Subcutaneous adipose tissue (tissue), 4 donors: ENCODE data around the gene ULK1. TPM values are rescaled to one million over a fixed set of nuclear protein-coding genes. Genes with fewer than 3 reads are reported as not detected.

Experiments used
- total RNA-seq, 4 donors: library from RNA; depleted of rRNA; stranded (reverse); fragments of >200 nt; gene quantifications; one replicate each; pipeline ENCODE4 v1.1.0, GENCODE V29; 2016
- TF ChIP-seq, protein P1 (sequence below): fragments of 450-650 bp; IDR thresholded peaks from one replicate; pipeline ENCODE4 v1.5.1; 2016; ENCODE audit warnings: low read depth, mild to moderate bottlenecking, control low read depth, antibody characterized with exemption, moderate library complexity

The ULK1 gene
- total RNA-seq, 4 donors from 2014 or later: 10.9 to 35.8 (median 16.3) TPM

DNA sequence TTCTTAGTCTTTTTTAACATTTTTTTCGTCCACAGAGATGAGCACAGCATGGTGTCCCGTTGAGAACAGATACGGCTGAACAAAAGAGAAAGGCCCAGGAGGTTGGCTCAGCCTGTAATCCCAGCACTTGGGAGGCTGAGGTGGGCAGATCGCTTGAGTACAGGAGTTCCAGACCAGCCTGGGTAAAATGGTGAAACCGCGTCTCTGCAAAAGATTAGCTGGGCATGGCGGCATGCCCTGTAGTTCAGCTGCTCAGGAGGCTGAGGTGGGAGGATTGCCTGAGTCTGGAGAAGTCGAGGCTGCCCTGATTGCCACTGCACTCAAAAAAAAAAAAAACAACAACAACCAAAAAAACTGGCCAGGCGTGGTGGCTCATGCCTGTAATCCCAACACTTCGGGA, 49.5 kb downstream of the ULK1 start:
- TF ChIP-seq, protein P1, sequence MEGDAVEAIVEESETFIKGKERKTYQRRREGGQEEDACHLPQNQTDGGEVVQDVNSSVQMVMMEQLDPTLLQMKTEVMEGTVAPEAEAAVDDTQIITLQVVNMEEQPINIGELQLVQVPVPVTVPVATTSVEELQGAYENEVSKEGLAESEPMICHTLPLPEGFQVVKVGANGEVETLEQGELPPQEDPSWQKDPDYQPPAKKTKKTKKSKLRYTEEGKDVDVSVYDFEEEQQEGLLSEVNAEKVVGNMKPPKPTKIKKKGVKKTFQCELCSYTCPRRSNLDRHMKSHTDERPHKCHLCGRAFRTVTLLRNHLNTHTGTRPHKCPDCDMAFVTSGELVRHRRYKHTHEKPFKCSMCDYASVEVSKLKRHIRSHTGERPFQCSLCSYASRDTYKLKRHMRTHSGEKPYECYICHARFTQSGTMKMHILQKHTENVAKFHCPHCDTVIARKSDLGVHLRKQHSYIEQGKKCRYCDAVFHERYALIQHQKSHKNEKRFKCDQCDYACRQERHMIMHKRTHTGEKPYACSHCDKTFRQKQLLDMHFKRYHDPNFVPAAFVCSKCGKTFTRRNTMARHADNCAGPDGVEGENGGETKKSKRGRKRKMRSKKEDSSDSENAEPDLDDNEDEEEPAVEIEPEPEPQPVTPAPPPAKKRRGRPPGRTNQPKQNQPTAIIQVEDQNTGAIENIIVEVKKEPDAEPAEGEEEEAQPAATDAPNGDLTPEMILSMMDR: no peak

DNA sequence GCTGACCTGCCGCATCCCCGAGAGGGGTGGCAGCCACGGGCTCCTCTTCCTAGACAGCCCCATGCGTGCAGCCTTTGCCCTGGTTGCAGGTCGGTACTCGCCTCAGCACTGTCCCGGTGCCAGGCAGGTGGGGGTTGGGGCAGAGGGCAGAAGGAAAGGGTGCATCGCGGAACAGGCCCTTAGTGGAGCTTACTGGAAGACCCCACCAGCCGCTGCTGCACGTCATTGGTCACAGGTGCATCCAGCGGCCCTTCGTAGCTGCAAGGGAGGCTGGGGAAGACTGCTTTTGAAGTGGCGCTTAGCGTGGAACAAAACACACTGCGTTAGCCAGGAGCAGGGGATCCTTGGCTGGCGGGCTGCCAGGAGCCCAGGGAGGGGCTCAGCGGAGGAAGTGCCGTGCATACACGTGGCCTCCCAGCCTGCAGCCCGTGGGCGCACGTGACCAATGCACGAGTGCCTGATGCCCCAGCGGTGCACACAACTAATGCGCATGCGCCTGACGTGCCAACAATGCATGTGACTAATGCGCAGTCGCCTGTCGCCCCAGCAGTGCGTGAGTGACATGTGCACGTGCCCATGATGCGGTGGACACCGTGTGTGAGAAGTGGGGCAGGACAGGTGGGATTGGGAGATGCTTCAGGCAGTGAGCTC, 50.3 kb downstream of the ULK1 start:
- TF ChIP-seq, protein P1: no peak

DNA sequence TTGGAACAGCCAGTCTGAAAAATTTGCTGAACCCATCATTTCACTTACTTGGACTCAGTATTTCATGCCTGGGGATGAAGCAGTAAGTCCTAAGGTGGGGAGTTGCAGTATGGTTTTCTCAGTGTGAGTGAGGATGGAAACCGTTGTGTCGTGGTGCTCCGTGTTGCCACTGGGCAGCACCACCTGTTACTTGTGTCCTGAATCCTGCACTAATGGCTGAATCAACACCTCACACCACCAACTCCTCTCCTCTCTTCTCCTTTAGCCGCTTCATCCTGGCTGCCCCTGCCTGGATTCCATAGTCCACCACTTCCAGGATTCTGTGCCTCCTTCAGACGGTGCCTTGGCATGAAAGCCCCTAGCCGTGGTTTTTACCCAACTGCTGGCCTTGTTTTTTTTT, 52.3 kb downstream of the ULK1 start:
- TF ChIP-seq, protein P1: no peak

DNA sequence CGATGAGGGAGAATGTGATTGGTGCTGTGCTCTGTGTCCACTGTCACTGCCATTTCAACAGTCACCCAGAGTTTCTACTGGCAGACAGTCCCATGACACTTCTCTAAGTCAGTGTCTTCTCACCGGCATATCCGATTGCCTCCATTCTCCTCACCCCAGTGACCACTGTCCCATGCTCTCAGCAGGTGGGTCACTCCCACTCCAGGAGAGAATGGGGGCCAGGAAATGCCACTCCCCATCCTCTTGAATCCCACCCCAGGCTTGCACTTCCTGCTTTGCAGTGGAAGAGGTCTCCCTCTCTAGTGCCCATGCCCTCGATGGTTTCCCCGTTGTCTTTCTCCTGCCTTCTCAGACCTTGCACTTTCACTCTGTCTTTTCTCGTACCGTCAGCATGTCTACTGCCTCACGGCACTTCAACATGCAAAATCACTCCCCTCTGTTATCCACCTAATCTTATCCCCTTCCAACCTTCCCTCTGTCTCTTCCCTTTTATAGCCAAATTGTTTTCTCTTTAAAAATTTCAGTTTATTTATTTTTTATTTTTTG, 53.1 kb downstream of the ULK1 start:
- TF ChIP-seq, protein P1: no peak

DNA sequence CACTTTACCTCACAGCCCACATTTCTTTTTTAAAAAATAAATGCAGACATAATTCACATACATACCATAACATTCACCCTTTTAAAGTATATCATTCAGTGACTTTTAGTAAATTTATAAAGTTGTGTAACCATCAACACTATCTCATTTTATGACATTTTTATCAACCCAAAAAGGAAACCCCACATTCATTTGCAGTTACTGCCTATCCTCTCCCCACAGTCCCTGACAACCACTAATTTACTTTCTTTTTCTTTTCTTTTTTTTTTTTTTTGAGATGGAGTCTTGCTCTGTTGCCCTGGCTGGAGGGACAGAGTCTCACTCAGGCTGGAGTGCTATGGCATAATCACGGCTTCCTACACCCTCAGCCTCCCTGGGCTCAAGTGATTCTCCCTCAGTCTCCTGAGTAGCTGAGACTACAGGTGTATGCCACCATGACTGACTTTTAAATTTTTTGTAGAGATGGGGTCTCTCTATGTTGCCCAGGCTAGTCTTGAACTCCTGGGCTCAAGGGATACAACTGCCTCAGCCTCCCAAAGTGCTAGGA, 53.8 kb downstream of the ULK1 start:
- TF ChIP-seq, protein P1: no peak

DNA sequence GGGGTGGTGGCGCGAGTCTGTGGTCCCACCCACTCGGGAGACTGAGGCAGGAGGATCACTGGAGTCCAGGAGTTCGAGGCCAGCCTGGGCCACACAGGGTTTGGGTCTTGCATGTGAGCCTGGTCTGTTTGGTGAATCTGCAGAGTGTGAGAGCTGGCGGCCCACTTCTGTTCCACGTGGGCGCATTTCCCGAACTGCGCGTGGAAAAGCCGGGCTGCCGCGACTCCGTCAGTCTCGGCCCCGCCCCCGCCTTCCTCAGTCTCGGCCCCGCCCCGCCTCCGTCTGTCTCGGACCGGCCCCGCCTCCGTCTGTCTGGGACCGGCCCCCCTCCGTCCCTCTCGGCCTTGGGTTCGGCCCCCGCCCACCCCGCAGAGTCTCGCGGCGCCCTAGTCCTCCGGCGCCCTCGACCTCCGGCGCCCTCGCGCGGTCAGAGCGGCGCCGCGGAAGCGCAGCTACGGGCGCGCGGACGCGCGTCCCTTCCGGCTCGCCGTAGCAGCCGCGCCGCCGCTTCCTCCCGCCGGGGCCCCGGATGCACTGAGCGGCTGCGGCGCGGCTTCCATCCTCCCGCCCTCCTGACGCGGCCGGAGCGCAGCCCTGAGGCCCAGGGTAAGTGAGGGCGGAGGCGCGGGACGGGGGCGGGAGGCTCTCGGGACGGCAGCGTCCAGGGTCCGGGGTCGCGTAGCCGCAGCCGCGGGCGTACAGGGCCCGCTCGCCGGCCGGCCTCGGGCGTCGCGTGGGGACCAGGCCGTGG, 55.2 kb downstream of the ULK1 start, which contains the start of gene EP400:
EP400 (plus strand) TSS at position 512 of the 751 bp plus-strand sequence. CDS start 10,678 bp downstream, outside the sequence.
- TF ChIP-seq, protein P1: no peak
